HEK293 (cell line): Measurements from ENCODE around the gene ZNF714.

Experiments
- CTCF ChIA-PET: fragments of 350-600 bp; formaldehyde crosslinking; extraction: SDS; loops from one replicate; lab custom pipeline; 2021; ENCODE audit warnings: antibody characterized with exemption; lab: Yijun Ruan, JAX
- POLR2A ChIA-PET: fragments of 300-600 bp; formaldehyde crosslinking; extraction: SDS; loops from one replicate; lab custom pipeline; 2020; ENCODE audit warnings: antibody characterized with exemption, inconsistent platforms; lab: Yijun Ruan, JAX
- H3K27ac ChIP-seq: fragments of 200-500 bp; sonication (Bioruptor generic); 2 replicates; pipeline ENCODE4 v1.5.1; 2014; ENCODE audit warnings: low read depth, low read length, control low read depth, inconsistent platforms; ENCODE audit errors: extremely low read depth
- H3K36me3 ChIP-seq, 2 experiments: fragments of 200-500 bp in 1 of 2; sonication (Bioruptor generic) in 1 of 2; 1 replicate in 1 of 2; 2 replicates in 1 of 2; pipeline ENCODE4 v1.5.1; 2014 to 2017; ENCODE audit warnings: inconsistent platforms in 2 of 2, low read length in 2 of 2; ENCODE audit not compliant: control insufficient read depth in 2 of 2, insufficient read depth in 1 of 2
- H3K4me1 ChIP-seq: fragments of 200-500 bp; sonication (Bioruptor generic); 2 replicates; pipeline ENCODE4 v1.5.1; 2014; ENCODE audit warnings: mild to moderate bottlenecking, low read length, inconsistent platforms; ENCODE audit not compliant: control insufficient read depth, insufficient read depth
- H3K4me3 ChIP-seq: 2 replicates; pipeline ENCODE4 v1.5.1; 2011; ENCODE audit warnings: low read depth, mild to moderate bottlenecking, control low read depth, low read length, moderate library complexity
- H3K9me3 ChIP-seq: fragments of 200-500 bp; sonication (Bioruptor generic); 2 replicates; pipeline ENCODE4 v1.5.1; 2014; ENCODE audit warnings: low read depth, low read length, inconsistent platforms; ENCODE audit not compliant: control insufficient read depth, insufficient read depth
- GFI1B ChIP-seq: fragments of 450-650 bp; formaldehyde crosslinking; IDR thresholded peaks from 2 replicates; pipeline ENCODE4 v1.5.1; 2016; ENCODE audit warnings: missing biosample characterization, missing genetic modification characterization
- HOXA7 ChIP-seq: sonication (generic); formaldehyde crosslinking; IDR thresholded peaks from 2 replicates; pipeline ENCODE4 v1.8.1; 2022; ENCODE audit warnings: missing genetic modification reagents, borderline replicate concordance
- KLF1 ChIP-seq: fragments of 450-650 bp; formaldehyde crosslinking; IDR thresholded peaks from 2 replicates; pipeline ENCODE4 v1.5.1; 2016; ENCODE audit warnings: missing biosample characterization, missing genetic modification characterization
- YY1 ChIP-seq: fragments of 450-650 bp; formaldehyde crosslinking; IDR thresholded peaks from 2 replicates; pipeline ENCODE4 v1.5.1; 2018; ENCODE audit warnings: missing biosample characterization, missing genetic modification characterization
- ZNF174 ChIP-seq: fragments of 450-650 bp; formaldehyde crosslinking; IDR thresholded peaks from 2 replicates; pipeline ENCODE4 v1.5.0; 2017; ENCODE audit warnings: missing biosample characterization, mild to moderate bottlenecking, missing genetic modification characterization
- ZNF184 ChIP-seq: fragments of 450-650 bp; IDR thresholded peaks from 2 replicates; pipeline ENCODE4 v1.5.1; 2018; ENCODE audit warnings: missing biosample characterization, mild to moderate bottlenecking, missing genetic modification characterization
- ZNF211 ChIP-seq: fragments of 450-650 bp; formaldehyde crosslinking; IDR thresholded peaks from 2 replicates; pipeline ENCODE4 v1.5.1; 2016; ENCODE audit warnings: low read depth, missing biosample characterization, missing genetic modification characterization
- ZNF239 ChIP-seq: fragments of 450-650 bp; formaldehyde crosslinking; IDR thresholded peaks from 2 replicates; pipeline ENCODE4 v1.5.1; 2016; ENCODE audit warnings: missing biosample characterization, missing genetic modification characterization
- ZNF292 ChIP-seq: fragments of 450-650 bp; formaldehyde crosslinking; IDR thresholded peaks from 2 replicates; pipeline ENCODE4 v1.5.1; 2016; ENCODE audit warnings: low read depth, missing biosample characterization, missing genetic modification characterization, borderline replicate concordance
- ZNF423 ChIP-seq: fragments of 450-650 bp; formaldehyde crosslinking; IDR thresholded peaks from 2 replicates; pipeline ENCODE4 v1.5.1; 2016; ENCODE audit warnings: missing biosample characterization, missing genetic modification characterization
- ZNF660 ChIP-seq: fragments of 450-650 bp; IDR thresholded peaks from 2 replicates; pipeline ENCODE4 v1.5.1; 2018; ENCODE audit warnings: missing biosample characterization, mild to moderate bottlenecking, missing genetic modification characterization
- ZNF664 ChIP-seq: fragments of 450-650 bp; formaldehyde crosslinking; IDR thresholded peaks from 2 replicates; pipeline ENCODE4 v1.5.1; 2016; ENCODE audit warnings: missing biosample characterization, missing genetic modification characterization
- ZNF707 ChIP-seq: fragments of 450-650 bp; formaldehyde crosslinking; IDR thresholded peaks from 2 replicates; pipeline ENCODE4 v1.5.1; 2016; ENCODE audit warnings: missing biosample characterization, missing genetic modification characterization
- ZNF747 ChIP-seq: fragments of 450-650 bp; formaldehyde crosslinking; IDR thresholded peaks from 2 replicates; pipeline ENCODE4 v1.5.1; 2016; ENCODE audit warnings: missing biosample characterization, missing genetic modification characterization
- ZNF768 ChIP-seq: fragments of 450-650 bp; formaldehyde crosslinking; IDR thresholded peaks from 2 replicates; pipeline ENCODE4 v1.5.1; 2018; ENCODE audit warnings: missing biosample characterization, mild to moderate bottlenecking, missing genetic modification characterization
- ZNF830 ChIP-seq: fragments of 450-650 bp; IDR thresholded peaks from 2 replicates; pipeline ENCODE4 v1.5.0; 2018; ENCODE audit warnings: missing biosample characterization, missing genetic modification characterization, low read depth, mild to moderate bottlenecking, moderate library complexity
- TF ChIP-seq, protein P1 (sequence below): fragments of 450-650 bp; formaldehyde crosslinking; IDR thresholded peaks from 2 replicates; pipeline ENCODE4 v1.5.1; 2016; ENCODE audit warnings: missing biosample characterization, missing genetic modification characterization
- TF ChIP-seq, protein P2 (sequence below): fragments of 450-650 bp; formaldehyde crosslinking; IDR thresholded peaks from 2 replicates; pipeline ENCODE4 v1.5.1; 2016; ENCODE audit warnings: missing biosample characterization, missing genetic modification characterization
- TF ChIP-seq, protein P3 (sequence below): fragments of 450-650 bp; formaldehyde crosslinking; IDR thresholded peaks from 2 replicates; pipeline ENCODE4; 2016; ENCODE audit warnings: missing biosample characterization, missing genetic modification characterization
- TF ChIP-seq, protein P4 (sequence below): fragments of 450-650 bp; formaldehyde crosslinking; IDR thresholded peaks from 2 replicates; pipeline ENCODE4 v1.5.1; 2016; ENCODE audit warnings: missing biosample characterization, missing genetic modification characterization
- TF ChIP-seq, protein P5 (sequence below): fragments of 450-650 bp; formaldehyde crosslinking; IDR thresholded peaks from 2 replicates; pipeline ENCODE4 v1.5.1; 2016; ENCODE audit warnings: missing biosample characterization, missing genetic modification characterization
- TF ChIP-seq, protein P6 (sequence below): fragments of 450-650 bp; formaldehyde crosslinking; IDR thresholded peaks from 2 replicates; pipeline ENCODE4 v1.5.1; 2016; ENCODE audit warnings: missing biosample characterization, missing genetic modification characterization

The ZNF714 gene

DNA sequence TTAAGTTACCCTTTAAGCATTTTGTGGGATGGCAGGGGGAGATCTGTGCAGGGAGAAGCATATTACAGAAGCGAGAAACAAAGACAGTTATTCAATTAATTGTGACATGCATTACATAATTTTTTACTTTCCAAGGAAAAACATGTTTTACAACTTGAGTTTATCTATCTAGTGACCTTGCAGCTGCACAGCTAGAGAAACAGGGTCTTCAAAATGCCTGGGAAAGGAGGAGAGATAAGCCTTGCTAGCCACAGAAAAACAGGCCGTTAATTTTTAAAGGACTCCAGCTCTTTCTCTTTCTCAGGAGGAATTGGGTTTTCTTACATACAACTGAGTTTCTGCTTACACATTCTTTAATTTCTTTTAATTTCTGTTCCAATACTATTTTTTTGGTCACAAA lies 45.0 kb downstream of the ZNF714 start:
- H3K36me3 ChIP-seq, result peaks cover 5 to 9% of the 10 kb centered on the region in 2 experiments; a peak in 2 of 3 replicates
- CTCF ChIA-PET, result no interaction called here
- H3K27ac ChIP-seq, result no peak overlapping the region
- no peaks in the 10 kb centered on the region for H3K9me3 ChIP-seq
- H3K4me3 ChIP-seq, result no peak overlapping the region
- no peaks in the 10 kb centered on the region for H3K4me1 ChIP-seq
- POLR2A ChIA-PET, result no interaction called here
- TF ChIP-seq ZNF660 (tag by site-specific recombination) (no peak), ZNF423 (tag by site-specific recombination) (no peak), ZNF768 (no peak), ZNF830 (tag by site-specific recombination) (no peak), KLF1 (tag by site-specific recombination) (no peak), ZNF707 (tag by site-specific recombination) (no peak), ZNF239 (tag by site-specific recombination) (no peak), ZNF211 (no peak)
- TF ChIP-seq, protein P1, sequence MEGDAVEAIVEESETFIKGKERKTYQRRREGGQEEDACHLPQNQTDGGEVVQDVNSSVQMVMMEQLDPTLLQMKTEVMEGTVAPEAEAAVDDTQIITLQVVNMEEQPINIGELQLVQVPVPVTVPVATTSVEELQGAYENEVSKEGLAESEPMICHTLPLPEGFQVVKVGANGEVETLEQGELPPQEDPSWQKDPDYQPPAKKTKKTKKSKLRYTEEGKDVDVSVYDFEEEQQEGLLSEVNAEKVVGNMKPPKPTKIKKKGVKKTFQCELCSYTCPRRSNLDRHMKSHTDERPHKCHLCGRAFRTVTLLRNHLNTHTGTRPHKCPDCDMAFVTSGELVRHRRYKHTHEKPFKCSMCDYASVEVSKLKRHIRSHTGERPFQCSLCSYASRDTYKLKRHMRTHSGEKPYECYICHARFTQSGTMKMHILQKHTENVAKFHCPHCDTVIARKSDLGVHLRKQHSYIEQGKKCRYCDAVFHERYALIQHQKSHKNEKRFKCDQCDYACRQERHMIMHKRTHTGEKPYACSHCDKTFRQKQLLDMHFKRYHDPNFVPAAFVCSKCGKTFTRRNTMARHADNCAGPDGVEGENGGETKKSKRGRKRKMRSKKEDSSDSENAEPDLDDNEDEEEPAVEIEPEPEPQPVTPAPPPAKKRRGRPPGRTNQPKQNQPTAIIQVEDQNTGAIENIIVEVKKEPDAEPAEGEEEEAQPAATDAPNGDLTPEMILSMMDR (tag by site-specific recombination), result no peak
- TF ChIP-seq, protein P2, sequence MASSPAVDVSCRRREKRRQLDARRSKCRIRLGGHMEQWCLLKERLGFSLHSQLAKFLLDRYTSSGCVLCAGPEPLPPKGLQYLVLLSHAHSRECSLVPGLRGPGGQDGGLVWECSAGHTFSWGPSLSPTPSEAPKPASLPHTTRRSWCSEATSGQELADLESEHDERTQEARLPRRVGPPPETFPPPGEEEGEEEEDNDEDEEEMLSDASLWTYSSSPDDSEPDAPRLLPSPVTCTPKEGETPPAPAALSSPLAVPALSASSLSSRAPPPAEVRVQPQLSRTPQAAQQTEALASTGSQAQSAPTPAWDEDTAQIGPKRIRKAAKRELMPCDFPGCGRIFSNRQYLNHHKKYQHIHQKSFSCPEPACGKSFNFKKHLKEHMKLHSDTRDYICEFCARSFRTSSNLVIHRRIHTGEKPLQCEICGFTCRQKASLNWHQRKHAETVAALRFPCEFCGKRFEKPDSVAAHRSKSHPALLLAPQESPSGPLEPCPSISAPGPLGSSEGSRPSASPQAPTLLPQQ (tag by site-specific recombination), result no peak
- TF ChIP-seq, protein P3, sequence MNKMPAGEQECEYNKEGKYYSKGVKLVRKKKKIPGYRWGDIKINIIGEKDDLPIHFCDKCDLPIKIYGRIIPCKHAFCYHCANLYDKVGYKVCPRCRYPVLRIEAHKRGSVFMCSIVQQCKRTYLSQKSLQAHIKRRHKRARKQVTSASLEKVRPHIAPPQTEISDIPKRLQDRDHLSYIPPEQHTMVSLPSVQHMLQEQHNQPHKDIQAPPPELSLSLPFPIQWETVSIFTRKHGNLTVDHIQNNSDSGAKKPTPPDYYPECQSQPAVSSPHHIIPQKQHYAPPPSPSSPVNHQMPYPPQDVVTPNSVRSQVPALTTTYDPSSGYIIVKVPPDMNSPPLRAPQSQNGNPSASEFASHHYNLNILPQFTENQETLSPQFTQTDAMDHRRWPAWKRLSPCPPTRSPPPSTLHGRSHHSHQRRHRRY (tag by site-specific recombination), result no peak
- TF ChIP-seq, all 188 proteins: peak for 0

DNA sequence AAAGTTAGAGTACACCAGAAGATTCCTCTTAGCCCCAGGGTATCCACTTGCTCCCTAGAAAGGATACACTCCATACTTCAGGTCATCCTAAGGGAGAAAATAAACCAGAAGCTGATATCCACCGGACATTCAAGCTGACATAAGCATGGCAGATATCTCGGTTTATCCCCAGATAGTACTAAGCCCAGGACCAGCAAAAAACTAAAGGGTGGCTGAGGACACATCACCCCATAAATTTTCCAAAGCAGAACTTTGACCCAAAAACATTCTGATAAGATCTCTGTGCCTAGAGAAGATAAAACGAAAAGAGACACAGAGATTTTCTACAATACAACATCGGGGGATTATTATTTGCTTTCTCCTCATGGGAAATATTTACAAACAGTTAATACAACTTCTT lies 45.9 kb downstream of the ZNF714 start:
- no peak overlapping the region for H3K4me3 ChIP-seq
- H3K9me3 ChIP-seq, result no peaks in the 10 kb centered on the region
- POLR2A ChIA-PET, result no interaction called here
- peaks cover 0 to under 1% of the 10 kb centered on the region in 2 experiments; a peak in 1 of 3 replicates for H3K36me3 ChIP-seq
- H3K27ac ChIP-seq, result no peak overlapping the region
- CTCF ChIA-PET, result no interaction called here
- no peaks in the 10 kb centered on the region for H3K4me1 ChIP-seq
- TF ChIP-seq GFI1B (no peak), ZNF184 (tag by site-specific recombination) (no peak), ZNF174 (tag by site-specific recombination) (no peak), YY1 (tag by site-specific recombination) (no peak), ZNF664 (no peak), ZNF292 (tag by site-specific recombination) (no peak), HOXA7 (CRISPR knock-in tag) (no peak), ZNF747 (no peak)
- TF ChIP-seq, protein P3 (tag by site-specific recombination), result no peak
- TF ChIP-seq, protein P4, sequence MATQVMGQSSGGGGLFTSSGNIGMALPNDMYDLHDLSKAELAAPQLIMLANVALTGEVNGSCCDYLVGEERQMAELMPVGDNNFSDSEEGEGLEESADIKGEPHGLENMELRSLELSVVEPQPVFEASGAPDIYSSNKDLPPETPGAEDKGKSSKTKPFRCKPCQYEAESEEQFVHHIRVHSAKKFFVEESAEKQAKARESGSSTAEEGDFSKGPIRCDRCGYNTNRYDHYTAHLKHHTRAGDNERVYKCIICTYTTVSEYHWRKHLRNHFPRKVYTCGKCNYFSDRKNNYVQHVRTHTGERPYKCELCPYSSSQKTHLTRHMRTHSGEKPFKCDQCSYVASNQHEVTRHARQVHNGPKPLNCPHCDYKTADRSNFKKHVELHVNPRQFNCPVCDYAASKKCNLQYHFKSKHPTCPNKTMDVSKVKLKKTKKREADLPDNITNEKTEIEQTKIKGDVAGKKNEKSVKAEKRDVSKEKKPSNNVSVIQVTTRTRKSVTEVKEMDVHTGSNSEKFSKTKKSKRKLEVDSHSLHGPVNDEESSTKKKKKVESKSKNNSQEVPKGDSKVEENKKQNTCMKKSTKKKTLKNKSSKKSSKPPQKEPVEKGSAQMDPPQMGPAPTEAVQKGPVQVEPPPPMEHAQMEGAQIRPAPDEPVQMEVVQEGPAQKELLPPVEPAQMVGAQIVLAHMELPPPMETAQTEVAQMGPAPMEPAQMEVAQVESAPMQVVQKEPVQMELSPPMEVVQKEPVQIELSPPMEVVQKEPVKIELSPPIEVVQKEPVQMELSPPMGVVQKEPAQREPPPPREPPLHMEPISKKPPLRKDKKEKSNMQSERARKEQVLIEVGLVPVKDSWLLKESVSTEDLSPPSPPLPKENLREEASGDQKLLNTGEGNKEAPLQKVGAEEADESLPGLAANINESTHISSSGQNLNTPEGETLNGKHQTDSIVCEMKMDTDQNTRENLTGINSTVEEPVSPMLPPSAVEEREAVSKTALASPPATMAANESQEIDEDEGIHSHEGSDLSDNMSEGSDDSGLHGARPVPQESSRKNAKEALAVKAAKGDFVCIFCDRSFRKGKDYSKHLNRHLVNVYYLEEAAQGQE, result no peak
- TF ChIP-seq, protein P5, sequence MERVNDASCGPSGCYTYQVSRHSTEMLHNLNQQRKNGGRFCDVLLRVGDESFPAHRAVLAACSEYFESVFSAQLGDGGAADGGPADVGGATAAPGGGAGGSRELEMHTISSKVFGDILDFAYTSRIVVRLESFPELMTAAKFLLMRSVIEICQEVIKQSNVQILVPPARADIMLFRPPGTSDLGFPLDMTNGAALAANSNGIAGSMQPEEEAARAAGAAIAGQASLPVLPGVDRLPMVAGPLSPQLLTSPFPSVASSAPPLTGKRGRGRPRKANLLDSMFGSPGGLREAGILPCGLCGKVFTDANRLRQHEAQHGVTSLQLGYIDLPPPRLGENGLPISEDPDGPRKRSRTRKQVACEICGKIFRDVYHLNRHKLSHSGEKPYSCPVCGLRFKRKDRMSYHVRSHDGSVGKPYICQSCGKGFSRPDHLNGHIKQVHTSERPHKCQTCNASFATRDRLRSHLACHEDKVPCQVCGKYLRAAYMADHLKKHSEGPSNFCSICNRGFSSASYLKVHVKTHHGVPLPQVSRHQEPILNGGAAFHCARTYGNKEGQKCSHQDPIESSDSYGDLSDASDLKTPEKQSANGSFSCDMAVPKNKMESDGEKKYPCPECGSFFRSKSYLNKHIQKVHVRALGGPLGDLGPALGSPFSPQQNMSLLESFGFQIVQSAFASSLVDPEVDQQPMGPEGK, result no peak
- TF ChIP-seq, protein P6, sequence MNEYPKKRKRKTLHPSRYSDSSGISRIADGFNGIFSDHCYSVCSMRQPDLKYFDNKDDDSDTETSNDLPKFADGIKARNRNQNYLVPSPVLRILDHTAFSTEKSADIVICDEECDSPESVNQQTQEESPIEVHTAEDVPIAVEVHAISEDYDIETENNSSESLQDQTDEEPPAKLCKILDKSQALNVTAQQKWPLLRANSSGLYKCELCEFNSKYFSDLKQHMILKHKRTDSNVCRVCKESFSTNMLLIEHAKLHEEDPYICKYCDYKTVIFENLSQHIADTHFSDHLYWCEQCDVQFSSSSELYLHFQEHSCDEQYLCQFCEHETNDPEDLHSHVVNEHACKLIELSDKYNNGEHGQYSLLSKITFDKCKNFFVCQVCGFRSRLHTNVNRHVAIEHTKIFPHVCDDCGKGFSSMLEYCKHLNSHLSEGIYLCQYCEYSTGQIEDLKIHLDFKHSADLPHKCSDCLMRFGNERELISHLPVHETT (tag by site-specific recombination), result no peak
